Measurements from ENCODE around the gene NRN1.
A peak's percentile ranks its signal among the peaks of the same experiment; 100 is the strongest.

The NRN1 gene

GRCh38 chr6:6008089-6008647 is 1.4 kb upstream of the NRN1 start:
- H3K4me3 ChIP-seq (ENCODE audit: low read depth, low read length): peak overlapping the region; percentile 50
- peaks cover 2% of the 10 kb centered on the region for H3K27me3 ChIP-seq (replicated peaks)
- no peak for DNase-seq
- no peak for TF ChIP-seq CTCF (IDR thresholded peaks at IDR 0.05; ENCODE audit: low read depth, low read length, missing control alignments)
- in situ Hi-C loops (cut with HindIII; ENCODE audit: low pct_ligation_motif_present, low sequenced_read_pairs): no loop called here
- no peaks in the 10 kb centered on the region for H3K36me3 ChIP-seq (replicated peaks)
- no peak overlapping the region for H3K27ac ChIP-seq

- DNase-seq: peak; percentile 12
- in situ Hi-C loops (cut with HindIII; ENCODE audit: low pct_ligation_motif_present, low sequenced_read_pairs): no loop called here
- H3K27ac ChIP-seq: no peak overlapping the region
- TF ChIP-seq CTCF (IDR thresholded peaks at IDR 0.05; ENCODE audit: low read depth, low read length, missing control alignments): peak; percentile 22
- H3K27me3 ChIP-seq (replicated peaks): peaks cover 2% of the 10 kb centered on the region
- H3K4me3 ChIP-seq (ENCODE audit: low read depth, low read length): peak overlapping the region; percentile 50
- H3K36me3 ChIP-seq (replicated peaks): no peaks in the 10 kb centered on the region
These were observed 802 bp upstream of the NRN1 start for GRCh38 chr6:6007366-6008088.

- H3K4me3 ChIP-seq (ENCODE audit: low read depth, low read length): peak overlapping the region; percentile 50
- TF ChIP-seq CTCF (IDR thresholded peaks at IDR 0.05; ENCODE audit: low read depth, low read length, missing control alignments): no peak
- no peak for DNase-seq
- H3K27me3 ChIP-seq (replicated peaks): peaks cover 2% of the 10 kb centered on the region
- no peak overlapping the region for H3K27ac ChIP-seq
- in situ Hi-C loops (cut with HindIII; ENCODE audit: low pct_ligation_motif_present, low sequenced_read_pairs): no loop called here
- H3K36me3 ChIP-seq (replicated peaks): no peaks in the 10 kb centered on the region
These were observed 708 bp downstream of the NRN1 start for GRCh38 chr6:6006006-6006427.

DNA sequence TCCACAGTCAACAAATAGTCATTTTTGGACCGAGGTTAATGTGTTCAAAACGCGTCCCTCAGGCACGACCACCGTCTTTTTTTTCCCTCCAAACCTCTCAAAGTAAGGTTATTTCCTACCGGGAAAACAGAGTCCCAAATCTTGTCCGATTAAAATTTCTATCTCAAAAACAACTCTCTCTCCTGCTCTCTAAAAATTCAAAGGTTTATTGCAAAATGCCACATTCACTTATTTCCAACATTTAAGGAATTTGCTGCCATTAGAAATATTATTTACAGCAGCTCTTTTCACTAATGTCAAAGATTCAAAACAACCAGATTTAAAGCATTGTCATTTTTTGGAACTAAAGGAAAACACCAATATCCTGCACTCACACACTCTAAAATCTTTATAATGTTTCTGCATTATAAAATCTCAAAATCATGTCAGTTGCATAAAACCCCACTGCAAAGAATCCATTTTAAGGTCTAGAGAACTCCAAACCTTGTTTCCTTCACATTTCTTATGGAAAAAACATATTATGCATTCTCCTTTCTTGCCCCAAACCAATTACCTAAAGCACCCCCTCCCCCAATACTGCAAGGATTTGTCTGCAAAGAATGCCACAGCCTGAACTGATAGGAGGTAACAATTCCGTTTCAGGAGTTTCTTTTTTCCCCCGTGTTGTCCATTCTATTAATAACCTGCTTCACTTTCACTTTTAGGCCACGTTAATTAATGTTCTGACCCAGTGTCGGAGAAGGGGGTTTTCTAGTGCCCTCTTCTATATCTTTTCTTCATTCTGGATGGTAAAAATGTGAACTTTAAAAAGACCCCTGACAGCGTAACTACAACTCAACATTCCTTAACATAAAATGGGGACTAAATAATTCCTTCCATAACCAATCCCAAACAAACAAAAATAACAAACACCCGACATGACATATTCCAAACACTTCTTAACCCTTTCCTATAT is 1.4 kb downstream of the NRN1 start:
- no peak for TF ChIP-seq CTCF (IDR thresholded peaks at IDR 0.05; ENCODE audit: low read depth, low read length, missing control alignments)

GRCh38 chr6:6004390-6004995 is 2.2 kb downstream of the NRN1 start:
- peak; percentile 16 for DNase-seq
- Histone ChIP-seq H3K27ac (no peak overlapping the region), H3K4me3 (ENCODE audit: low read depth, low read length) (peak overlapping the region; percentile 50), H3K36me3 (replicated peaks) (no peaks in the 10 kb centered on the region), H3K27me3 (replicated peaks) (peaks cover 2% of the 10 kb centered on the region)
- no peak for TF ChIP-seq CTCF (IDR thresholded peaks at IDR 0.05; ENCODE audit: low read depth, low read length, missing control alignments)
- in situ Hi-C loops (cut with HindIII; ENCODE audit: low pct_ligation_motif_present, low sequenced_read_pairs): no loop called here

More for the DNA sequence above, 1.4 kb downstream of the NRN1 start:
- H3K27me3 ChIP-seq (replicated peaks): peaks cover 2% of the 10 kb centered on the region
- peak overlapping the region; percentile 50 for H3K4me3 ChIP-seq (ENCODE audit: low read depth, low read length)
- H3K36me3 ChIP-seq (replicated peaks): no peaks in the 10 kb centered on the region
- DNase-seq: no peak
- in situ Hi-C loops (cut with HindIII; ENCODE audit: low pct_ligation_motif_present, low sequenced_read_pairs): no loop called here
- H3K27ac ChIP-seq: no peak overlapping the region

Data from brain microvascular endothelial cell (primary cell).